GM18868 (cell line): ENCODE data around the gene DCTN2.
A peak's percentile ranks its signal among the peaks of the same experiment; 100 is the strongest.

Experiments used
- ATAC-seq: cut with Tn5 transposase; IDR thresholded peaks from one replicate; pipeline ENCODE4 v1.9.1; 2021; ENCODE audit warnings: mild to moderate bottlenecking, moderate library complexity; ENCODE audit not compliant: unreplicated experiment

The DCTN2 gene

DNA sequence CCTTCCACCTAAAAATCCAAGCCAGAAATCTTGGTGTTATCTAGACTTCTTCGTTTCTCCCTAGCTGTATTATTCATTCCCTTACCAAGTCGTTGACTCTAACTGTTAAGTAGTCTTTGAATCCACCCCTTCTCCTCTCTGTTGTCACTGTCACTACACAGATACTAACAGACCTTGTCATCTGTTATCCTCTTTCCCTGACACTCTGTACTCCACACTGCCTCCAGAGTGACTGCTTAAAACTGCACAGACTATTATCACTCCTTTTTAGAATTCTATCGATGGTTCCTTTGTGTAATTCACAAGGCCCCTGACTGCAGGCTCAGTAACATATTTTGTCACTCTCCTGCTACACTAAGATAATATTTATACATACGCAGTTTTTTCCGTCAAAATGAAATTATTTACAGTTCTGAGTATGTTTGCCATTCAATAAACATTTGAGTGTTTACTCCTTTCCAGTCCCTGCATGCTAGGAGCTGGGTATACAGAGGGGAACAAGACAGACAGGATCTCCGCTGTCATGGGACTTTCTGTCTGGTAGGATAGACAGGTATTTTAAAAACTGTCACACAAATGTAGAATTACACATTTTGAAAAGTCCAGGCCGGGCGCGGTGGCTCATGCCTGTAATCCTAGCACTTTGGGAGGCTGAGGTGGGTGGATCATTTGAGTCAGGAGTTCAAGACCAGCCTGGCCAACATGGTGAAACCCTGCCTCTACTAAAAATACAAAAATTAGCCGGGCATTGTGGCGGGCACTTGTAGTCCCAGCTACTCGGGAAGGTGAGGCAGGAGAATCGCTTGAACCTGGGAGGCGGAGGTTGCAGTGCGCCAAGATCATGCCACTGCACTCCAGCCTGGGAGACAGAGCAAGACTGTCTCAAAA lies 55.4 kb downstream of the DCTN2 start:
- ATAC-seq: no peak

DNA sequence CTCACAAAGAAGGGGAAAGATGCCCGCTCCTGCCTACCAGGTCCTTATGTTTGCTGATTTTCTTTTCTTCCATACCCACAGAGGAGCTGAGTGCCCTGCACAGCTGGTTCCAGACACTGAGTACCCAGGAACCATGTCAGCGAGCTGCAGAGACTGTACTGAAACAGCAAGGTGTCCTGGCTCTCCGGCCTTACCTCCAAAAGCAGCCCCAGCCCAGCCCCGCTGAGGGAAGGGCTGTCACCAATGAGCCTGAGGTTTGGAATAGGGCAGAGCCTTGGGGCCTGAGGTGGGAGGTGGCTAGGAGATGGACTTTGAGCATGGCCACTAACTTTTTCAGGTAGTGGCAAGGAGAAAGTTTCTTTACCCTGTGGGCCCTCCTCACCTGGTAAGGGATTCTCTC lies 56.9 kb downstream of the DCTN2 start:
- ATAC-seq: no peak

DNA sequence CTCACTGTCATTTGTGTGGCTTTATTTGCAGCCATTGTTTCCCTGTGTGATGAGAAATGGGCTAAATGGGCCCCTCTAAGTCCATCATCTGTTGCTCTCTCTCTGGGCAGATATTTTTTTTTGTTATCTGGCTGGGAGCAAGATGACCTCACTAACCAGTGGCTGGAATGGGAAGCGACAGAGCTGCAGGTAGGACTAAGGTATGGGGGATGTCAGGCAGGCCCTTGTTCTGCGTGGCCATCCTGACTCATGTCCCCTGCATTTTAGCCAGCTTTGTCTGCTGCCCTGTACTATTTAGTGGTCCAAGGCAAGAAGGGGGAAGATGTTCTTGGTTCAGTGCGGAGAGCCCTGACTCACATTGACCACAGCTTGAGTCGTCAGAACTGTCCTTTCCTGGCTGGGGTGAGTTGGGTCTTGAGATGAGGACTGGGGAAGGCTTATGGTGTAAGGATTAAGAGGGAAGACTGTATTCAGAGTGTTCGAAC lies 57.8 kb downstream of the DCTN2 start:
- ATAC-seq: no peak

DNA sequence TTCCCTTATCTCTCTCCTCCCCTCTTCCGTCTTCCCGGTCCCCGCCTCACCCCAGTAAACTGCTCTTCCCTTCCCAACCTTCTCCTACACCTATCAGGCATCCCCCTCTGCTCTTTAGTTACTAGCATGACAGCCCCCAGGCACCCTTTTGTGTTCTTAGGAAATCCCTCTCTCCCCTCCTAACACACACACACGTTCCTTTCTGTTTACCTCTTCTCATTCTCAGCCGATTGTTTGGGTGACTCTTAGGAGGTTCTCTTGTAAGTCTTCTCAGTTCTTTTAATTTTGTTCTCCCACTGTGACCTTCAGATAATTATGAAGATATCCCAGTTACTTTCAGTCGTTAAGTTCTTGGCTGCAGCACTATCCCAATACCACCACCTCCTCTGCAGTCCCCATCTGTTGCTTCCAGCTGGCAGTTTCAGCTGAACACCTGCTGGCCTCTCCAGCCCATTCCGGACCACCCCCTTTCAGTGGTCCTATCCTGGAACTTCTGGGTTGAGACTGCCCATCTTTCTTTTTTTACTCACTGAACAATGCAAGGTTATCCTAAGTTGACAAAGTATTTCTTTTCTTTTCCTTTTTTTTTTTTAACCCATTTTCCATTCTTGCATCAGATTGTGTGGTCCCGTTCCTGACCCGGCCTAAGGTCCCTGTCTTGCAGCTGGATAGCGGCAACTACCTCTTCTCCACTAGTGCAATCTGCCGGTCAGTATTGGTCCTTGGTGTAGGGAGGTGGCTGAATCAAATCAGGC lies 58.4 kb downstream of the DCTN2 start:
- no peak for ATAC-seq

DNA sequence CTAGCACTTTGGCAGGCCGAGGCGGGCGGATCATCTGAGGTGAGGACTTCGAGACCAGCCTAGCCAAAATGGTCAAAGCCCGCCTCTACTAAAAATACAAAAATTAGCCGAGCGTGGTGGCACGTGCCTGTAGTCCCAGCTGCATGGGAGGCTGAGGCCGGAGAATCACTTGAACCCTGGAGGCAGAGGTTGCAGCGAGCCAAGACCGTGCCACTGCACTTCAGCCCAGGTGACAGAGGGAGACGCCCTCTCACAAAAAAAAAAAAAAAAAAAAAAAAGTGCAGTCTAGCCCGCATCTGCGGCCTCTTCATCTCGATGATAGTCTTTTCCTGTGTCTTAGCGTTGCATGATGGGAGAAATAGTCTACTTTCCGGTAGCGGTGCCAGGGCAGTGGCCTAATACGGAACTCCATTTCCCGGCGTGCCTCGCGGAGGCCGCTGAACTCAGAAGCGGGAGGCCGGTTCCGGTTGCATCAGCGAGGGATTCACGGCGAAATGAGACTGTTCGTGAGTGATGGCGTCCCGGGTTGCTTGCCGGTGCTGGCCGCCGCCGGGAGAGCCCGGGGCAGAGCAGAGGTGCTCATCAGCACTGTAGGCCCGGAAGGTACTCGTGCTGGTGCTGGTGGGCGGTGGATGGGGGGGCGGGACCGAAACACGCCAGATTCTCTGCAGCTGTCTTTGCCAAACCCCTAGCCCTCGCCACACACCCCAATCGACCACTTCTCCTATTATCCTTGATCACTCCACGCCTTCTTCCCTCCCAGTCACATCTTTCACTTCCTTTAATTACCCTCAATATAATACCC lies 59.2 kb downstream of the DCTN2 start, which contains the start of gene MARS1:
Gene MARS1, plus strand, starts transcription at position 472 of the 805 bp plus-strand sequence. Its CDS starts 23 bp downstream, at position 495.
- peak; percentile 99 for ATAC-seq

DNA sequence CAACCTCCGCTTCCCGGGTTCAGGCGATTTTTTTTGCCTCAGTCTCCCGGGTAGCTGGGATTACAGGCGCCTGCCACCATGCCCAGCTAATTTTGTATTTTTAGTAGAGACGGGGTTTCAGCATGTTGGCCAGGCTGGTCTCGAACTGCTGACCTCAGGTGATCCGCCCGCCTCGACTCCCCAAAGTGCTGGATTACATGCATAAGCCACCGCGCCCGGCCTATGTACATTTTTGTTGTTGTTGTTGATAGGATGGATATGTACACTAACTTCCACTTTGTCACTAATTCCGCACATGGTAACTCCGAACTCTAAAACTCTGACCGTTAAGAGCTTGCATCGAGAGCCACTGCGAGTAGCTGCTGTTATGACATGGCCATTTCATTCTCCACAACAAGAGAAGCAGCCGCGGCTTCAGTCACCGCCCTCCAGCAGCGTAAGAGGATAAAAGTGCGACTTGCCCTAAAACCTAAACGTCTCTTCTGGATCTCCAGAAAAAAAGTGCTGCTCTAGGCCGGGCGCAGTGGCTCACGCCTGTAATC lies 59.9 kb downstream of the DCTN2 start:
- ATAC-seq: no peak

DNA sequence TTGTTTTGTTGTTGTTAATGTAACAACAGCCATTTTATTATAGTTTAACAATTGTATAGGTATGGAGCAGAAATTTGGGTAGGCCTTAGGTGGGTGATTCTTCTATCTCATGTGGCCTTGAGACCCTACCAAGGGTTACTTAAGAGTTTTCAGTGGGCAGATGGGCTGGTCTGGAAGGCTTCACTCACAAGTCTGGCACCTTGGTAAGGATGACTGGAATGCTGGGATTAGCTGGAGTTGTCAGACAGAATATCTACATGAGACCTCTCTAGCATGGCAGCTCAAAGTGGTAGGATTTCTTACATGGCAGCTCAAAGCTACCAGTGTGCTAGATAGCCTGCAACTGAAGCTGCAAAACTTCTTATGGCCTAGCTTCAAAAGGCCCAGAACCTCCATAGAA lies 61.3 kb downstream of the DCTN2 start:
- ATAC-seq: no peak

DNA sequence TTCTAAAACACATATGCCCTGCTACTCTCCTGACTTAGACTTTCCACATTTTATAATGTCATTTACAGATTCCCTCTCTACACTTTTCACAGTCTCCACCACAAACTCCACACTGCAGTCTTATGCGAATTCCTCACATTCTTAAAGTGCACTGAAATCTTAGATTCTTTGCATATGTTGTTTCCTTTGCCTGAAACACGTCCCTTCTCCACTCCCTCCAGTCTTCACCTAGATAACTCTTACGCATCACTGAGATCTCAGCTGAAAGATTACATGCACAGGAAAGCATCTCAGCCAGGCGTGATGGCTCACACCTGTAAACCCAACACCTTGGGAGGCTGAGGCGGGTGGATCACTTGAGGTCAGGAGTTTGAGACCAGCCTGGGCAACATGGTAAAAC lies 63.5 kb downstream of the DCTN2 start:
- no peak for ATAC-seq

DNA sequence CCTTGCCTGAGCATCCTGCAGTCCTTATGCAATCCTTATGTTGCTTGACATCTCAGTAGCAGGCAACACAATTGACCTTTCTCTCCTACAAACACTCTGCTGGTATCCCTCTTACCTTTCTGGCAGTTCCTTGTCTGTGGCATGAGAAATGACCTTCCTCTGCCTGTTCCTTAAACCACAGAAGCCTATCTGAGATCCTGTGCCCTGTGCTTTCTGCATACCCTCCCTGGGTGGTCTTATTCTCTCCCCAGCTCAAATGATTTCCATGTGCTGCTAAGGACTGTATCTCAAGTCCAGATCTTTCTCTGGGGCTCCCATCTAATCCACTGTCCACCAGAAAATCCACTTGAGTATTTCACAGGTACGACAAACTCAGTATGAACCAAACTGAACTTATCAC lies 65.3 kb downstream of the DCTN2 start:
- no peak for ATAC-seq
